ENCODE measurements around the gene C2CD2L. TPM values are rescaled to one million over a fixed set of nuclear protein-coding genes. Genes with fewer than 3 reads are reported as not detected.

The C2CD2L gene
- total RNA-seq, 1 experiment from 2014 or later, result 5.6 TPM

DNA sequence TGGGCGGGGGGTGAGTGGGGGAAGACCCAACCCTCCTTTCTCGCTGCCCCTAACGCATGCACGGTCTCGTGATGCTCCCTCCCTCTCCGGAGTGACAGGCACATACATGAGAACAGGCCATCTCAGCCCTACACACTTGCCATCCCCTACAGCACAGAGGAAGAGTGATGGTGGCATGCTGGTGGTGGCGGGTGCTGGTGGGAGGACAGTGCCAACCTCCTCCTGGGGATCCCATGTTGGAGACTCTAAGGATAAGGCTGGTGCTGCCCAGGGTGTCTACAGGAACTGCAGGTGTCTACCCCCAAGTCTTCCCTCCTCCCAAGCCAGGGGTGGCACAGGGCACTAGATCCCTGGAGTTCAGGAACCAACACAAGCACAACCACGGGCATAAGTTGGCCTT is 54.7 kb downstream of the C2CD2L start:
- Mint-ChIP-seq H3K9me3 (no peaks in the 10 kb centered on the region), H3K4me3 (no peak overlapping the region), H3K36me3 (ENCODE audit: insufficient read depth in 1 of 3, low read depth in 3 of 3) (no peaks in the 10 kb centered on the region), H3K4me1 (peaks cover 14 to 19% of the 10 kb centered on the region in 2 experiments), H3K27me3 (ENCODE audit: low read depth) (peaks cover 4% of the 10 kb centered on the region), H3K27ac (no peak overlapping the region)
- no peak for TF ChIP-seq CTCF (conservative IDR thresholded peaks at IDR 0.05)
- Histone ChIP-seq H4K91ac (ENCODE audit: insufficient read length, low read depth, low read length) (no peak overlapping the region), H2AFZ (ENCODE audit: low read length) (no peak overlapping the region), H2AK5ac (ENCODE audit: insufficient read length, low read length) (no peak overlapping the region), H3K79me1 (ENCODE audit: insufficient read depth, low read depth, low read length, poor library complexity, severe bottlenecking) (no peaks in the 10 kb centered on the region), H3K79me2 (ENCODE audit: insufficient read depth, low read length) (no peaks in the 10 kb centered on the region), H3K4me1 (ENCODE audit: insufficient read depth, low read length) (peaks cover 3% of the 10 kb centered on the region; the same call in 1 of the 2 replicates), H2BK5ac (ENCODE audit: insufficient read length, low read length) (no peak overlapping the region), H3K4ac (ENCODE audit: low read depth, low read length) (no peak overlapping the region), H4K8ac (replicated peaks; ENCODE audit: insufficient read length, low read depth, low read length) (no peak overlapping the region), H4K5ac (ENCODE audit: insufficient read length, low read depth, low read length) (no peak overlapping the region), H3K14ac (ENCODE audit: insufficient read depth, low read length) (no peak overlapping the region), H3K9ac (ENCODE audit: extremely low read depth, insufficient read length, low read length) (no peak overlapping the region), H2BK20ac (ENCODE audit: low read depth, low read length, poor library complexity, severe bottlenecking) (no peak overlapping the region), H3T11ph (ENCODE audit: low read length) (no peak overlapping the region), H3K56ac (ENCODE audit: insufficient read length, low read depth, low read length) (no peak overlapping the region), H2BK15ac (ENCODE audit: low read depth, low read length) (no peak overlapping the region), H3K4me2 (ENCODE audit: insufficient read depth, insufficient read length, low read length) (no peak overlapping the region), H3K9me3 (ENCODE audit: control insufficient read depth, low read depth, low read length) (no peaks in the 10 kb centered on the region), H3K18ac (ENCODE audit: insufficient read length, low read depth, low read length) (no peak overlapping the region), H3K27ac (ENCODE audit: insufficient read length, low read depth, low read length) (no peak overlapping the region), H3K23ac (ENCODE audit: insufficient read length, low read depth, low read length) (no peak overlapping the region), H4K20me1 (ENCODE audit: control insufficient read depth, insufficient read depth, insufficient read length) (no peaks in the 10 kb centered on the region), H2BK120ac (ENCODE audit: low read depth, low read length, poor library complexity, severe bottlenecking) (no peak overlapping the region), H2BK12ac (ENCODE audit: insufficient read length, low read depth, low read length) (no peak overlapping the region), H3K27me3 (ENCODE audit: insufficient read depth, low read length) (no peaks in the 10 kb centered on the region), H3K23me2 (ENCODE audit: insufficient read length, low read depth, low read length, poor library complexity, severe bottlenecking) (no peaks in the 10 kb centered on the region)
- WGBS (ENCODE audit: extremely low coverage, insufficient read length, low lambda C conversion rate), result no CpG with 5 or more reads among the region's 8 CpGs
- no peak for DNase-seq

Measured in H9 (cell line).